Chondrocyte (in vitro differentiated cells): ENCODE measurements around the gene STAM. TPM values are rescaled to one million over a fixed set of nuclear protein-coding genes. Genes with fewer than 3 reads are reported as not detected.
A peak's percentile ranks its signal among the peaks of the same experiment; 100 is the strongest.

Experiments used
- DNase-seq: peaks from one replicate; pipeline ENCODE4 v3.0.0; 2021; ENCODE audit warnings: mixed read lengths, low spot score
- H3K27ac Mint-ChIP-seq: one replicate; pipeline ENCODE4 v1.8.0; 2021; ENCODE audit warnings: mild to moderate bottlenecking, moderate library complexity, mixed read lengths; ENCODE audit not compliant: unreplicated experiment
- H3K27me3 Mint-ChIP-seq: 2 replicates; pipeline ENCODE4 v1.8.0; 2021; ENCODE audit warnings: low read depth, mixed read lengths
- H3K36me3 Mint-ChIP-seq: 2 replicates; pipeline ENCODE4 v1.8.0; 2021; ENCODE audit warnings: low read depth, mixed read lengths
- H3K4me1 Mint-ChIP-seq: 2 replicates; pipeline ENCODE4 v1.8.0; 2021; ENCODE audit warnings: low read depth, mild to moderate bottlenecking, mixed read lengths
- H3K4me3 Mint-ChIP-seq: one replicate; pipeline ENCODE4 v1.8.0; 2021; ENCODE audit warnings: mild to moderate bottlenecking, moderate library complexity, mixed read lengths; ENCODE audit not compliant: unreplicated experiment
- H3K9me3 Mint-ChIP-seq: 2 replicates; pipeline ENCODE4 v1.8.0; 2021; ENCODE audit warnings: low read depth, mixed read lengths
- CTCF ChIP-seq: fragments of 200-600 bp; sonication (generic); IDR thresholded peaks from 2 replicates; pipeline ENCODE4 v1.5.0; 2021; ENCODE audit warnings: antibody characterized with exemption, mild to moderate bottlenecking, moderate library complexity
- total RNA-seq: library from RNA; stranded (reverse); gene quantifications from 3 replicates; pipeline ENCODE4 v1.2.1, GENCODE V29; 2021

Gene STAM
- total RNA-seq, 1 donor from 2014 or later, result 27.6 TPM

- Mint-ChIP-seq H3K27me3 (no peaks in the 10 kb centered on the region), H3K4me3 (no peak overlapping the region), H3K27ac (no peak overlapping the region), H3K36me3 (no peaks in the 10 kb centered on the region), H3K4me1 (peaks cover 10% of the 10 kb centered on the region), H3K9me3 (no peaks in the 10 kb centered on the region)
- DNase-seq, result no peak
- TF ChIP-seq CTCF, result no peak
These were observed 90.6 kb downstream of the STAM start for GRCh38 chr10:17734432-17735080.

GRCh38 chr10:17735166-17735941 lies 91.4 kb downstream of the STAM start:
- Mint-ChIP-seq H3K27me3 (no peaks in the 10 kb centered on the region), H3K27ac (no peak overlapping the region), H3K36me3 (no peaks in the 10 kb centered on the region), H3K9me3 (no peaks in the 10 kb centered on the region), H3K4me3 (no peak overlapping the region), H3K4me1 (peaks cover 10% of the 10 kb centered on the region)
- TF ChIP-seq CTCF, result no peak
- no peak for DNase-seq

- Mint-ChIP-seq H3K36me3 (no peaks in the 10 kb centered on the region), H3K4me3 (no peak overlapping the region), H3K27ac (no peak overlapping the region), H3K9me3 (no peaks in the 10 kb centered on the region), H3K4me1 (peaks cover 10% of the 10 kb centered on the region), H3K27me3 (no peaks in the 10 kb centered on the region)
- no peak for TF ChIP-seq CTCF
- DNase-seq, result no peak
These were observed 92.3 kb downstream of the STAM start for GRCh38 chr10:17736223-17736622.

GRCh38 chr10:17737027-17737965 lies 93.3 kb downstream of the STAM start:
- TF ChIP-seq CTCF, result peak; percentile 87
- no peak for DNase-seq
- Mint-ChIP-seq H3K9me3 (no peaks in the 10 kb centered on the region), H3K4me1 (peaks cover 10% of the 10 kb centered on the region), H3K4me3 (no peak overlapping the region), H3K36me3 (no peaks in the 10 kb centered on the region), H3K27ac (no peak overlapping the region), H3K27me3 (no peaks in the 10 kb centered on the region)

- peaks cover 15% of the 10 kb centered on the region for H3K4me1 Mint-ChIP-seq
- H3K4me3 Mint-ChIP-seq, result no peak overlapping the region
- peaks cover 3% of the 10 kb centered on the region for H3K36me3 Mint-ChIP-seq
- no peaks in the 10 kb centered on the region for H3K9me3 Mint-ChIP-seq
- H3K27ac Mint-ChIP-seq, result no peak overlapping the region
- no peaks in the 10 kb centered on the region for H3K27me3 Mint-ChIP-seq
- DNase-seq, result no peak
- TF ChIP-seq CTCF, result no peak
These were observed 96.7 kb downstream of the STAM start for GRCh38 chr10:17740668-17741067.
